ENCODE measurements around the gene EBF4.

The EBF4 gene

DNA sequence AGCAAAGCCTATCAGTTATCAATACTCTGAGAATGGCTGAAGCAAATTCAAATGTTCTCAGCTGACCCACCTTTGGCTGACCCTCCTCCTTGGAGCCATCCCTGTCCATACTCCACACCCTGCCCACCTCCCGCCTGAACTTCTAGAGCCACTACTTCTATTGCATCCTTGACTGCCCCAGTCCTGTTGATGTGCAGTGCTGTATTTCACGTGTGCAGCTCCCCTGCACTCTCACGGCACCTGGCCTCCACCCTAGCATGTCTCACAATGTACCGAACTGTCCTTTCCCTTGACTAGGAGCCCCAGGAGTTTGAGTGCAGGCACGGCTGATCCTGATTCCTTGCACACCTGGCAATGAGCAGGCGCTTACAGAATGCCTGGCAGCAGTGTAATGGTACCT lies 100.9 kb downstream of the EBF4 start:
- Histone ChIP-seq H3K27me3 (ENCODE audit: insufficient read depth, low read length) (no peaks in the 10 kb centered on the region), H3K36me3 (ENCODE audit: insufficient read depth, low read length) (peaks cover 49% of the 10 kb centered on the region), H3K27ac (ENCODE audit: low read depth, low read length) (no peak overlapping the region), H3K9me3 (ENCODE audit: insufficient read depth, low read depth, low read length) (no peaks in the 10 kb centered on the region), H3K4me1 (ENCODE audit: insufficient read depth, low read length) (no peaks in the 10 kb centered on the region), H3K4me3 (ENCODE audit: low read length) (no peak overlapping the region), H3K9ac (ENCODE audit: low read depth, low read length) (no peak overlapping the region)
- 92% methylated on average over 6 of the region's 6 CpGs for WGBS

DNA sequence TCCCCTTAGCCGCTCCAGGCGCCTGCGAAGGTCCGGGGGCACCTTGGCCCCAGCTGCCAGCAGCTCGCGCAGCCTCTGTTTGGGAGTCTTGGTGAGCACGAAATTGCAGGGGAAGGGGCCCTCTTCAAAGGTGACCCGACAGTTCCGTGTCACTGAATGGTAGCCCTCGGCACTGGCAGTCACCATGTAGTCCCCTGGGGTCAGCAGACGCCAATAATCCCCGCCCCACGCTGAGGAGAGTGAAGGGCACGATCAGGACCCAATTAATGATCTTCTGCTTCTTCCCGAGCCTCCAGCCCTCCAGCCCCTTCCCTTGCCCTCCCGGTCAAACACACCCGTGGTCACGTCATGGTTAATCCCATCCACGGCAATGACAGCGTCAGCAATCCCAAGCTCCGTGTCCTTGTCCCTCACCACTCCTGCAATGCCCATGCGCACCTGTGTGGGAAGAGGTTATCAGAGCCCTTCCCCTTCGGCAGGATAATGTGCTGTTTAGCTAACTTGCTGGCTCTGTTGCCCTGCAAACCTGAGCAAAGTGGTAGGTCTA lies 101.7 kb downstream of the EBF4 start:
- no peaks in the 10 kb centered on the region; the same call in 1 of the 2 replicates for H3K27me3 ChIP-seq (ENCODE audit: insufficient read depth, low read length)
- 95% methylated on average over 23 of the region's 23 CpGs for WGBS
- H3K9me3 ChIP-seq (ENCODE audit: insufficient read depth, low read depth, low read length), result no peaks in the 10 kb centered on the region
- peaks cover 51% of the 10 kb centered on the region for H3K36me3 ChIP-seq (ENCODE audit: insufficient read depth, low read length)
- peaks cover 3% of the 10 kb centered on the region; the same call in 1 of the 2 replicates for H3K4me1 ChIP-seq (ENCODE audit: insufficient read depth, low read length)
- no peak overlapping the region for H3K27ac ChIP-seq (ENCODE audit: low read depth, low read length)
- H3K4me3 ChIP-seq (ENCODE audit: low read length), result no peak overlapping the region
- H3K9ac ChIP-seq (ENCODE audit: low read depth, low read length), result no peak overlapping the region

DNA sequence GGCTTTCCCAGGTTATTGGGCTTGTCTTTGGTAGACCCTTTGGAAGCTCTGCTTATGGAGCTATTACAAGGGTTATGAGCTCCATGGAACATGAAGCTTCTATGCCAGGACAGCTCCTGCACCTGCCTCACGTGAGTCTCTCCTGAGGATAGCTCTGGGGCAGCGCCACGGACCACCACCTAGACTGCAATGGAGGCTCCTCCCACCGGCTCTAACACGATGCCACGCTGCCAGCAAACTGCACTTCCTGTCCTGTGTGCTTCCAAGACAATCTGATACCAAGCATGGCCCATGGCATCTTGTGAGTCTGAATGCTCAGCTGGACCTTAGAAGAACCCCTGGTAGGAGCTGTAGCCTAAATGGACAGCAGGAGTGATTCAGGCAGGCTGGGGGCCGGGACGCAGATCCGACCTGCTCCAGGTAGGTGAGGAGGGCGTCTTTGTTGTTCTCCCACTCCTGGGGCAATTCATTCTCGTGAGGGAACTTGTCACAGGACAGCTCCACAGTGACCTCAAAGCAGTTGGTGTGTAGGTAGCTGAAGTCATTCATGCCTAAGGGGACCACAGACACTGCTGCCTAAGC lies 102.4 kb downstream of the EBF4 start:
- Histone ChIP-seq H3K4me1 (ENCODE audit: insufficient read depth, low read length) (peaks cover 8% of the 10 kb centered on the region; the same call in 1 of the 2 replicates), H3K9ac (ENCODE audit: low read depth, low read length) (no peak overlapping the region), H3K27ac (ENCODE audit: low read depth, low read length) (no peak overlapping the region), H3K27me3 (ENCODE audit: insufficient read depth, low read length) (peaks cover under 1% of the 10 kb centered on the region; the same call in 1 of the 2 replicates), H3K36me3 (ENCODE audit: insufficient read depth, low read length) (peaks cover 51% of the 10 kb centered on the region), H3K9me3 (ENCODE audit: insufficient read depth, low read depth, low read length) (no peaks in the 10 kb centered on the region), H3K4me3 (ENCODE audit: low read length) (no peak overlapping the region)
- 95% methylated on average over 11 of the region's 11 CpGs for WGBS

DNA sequence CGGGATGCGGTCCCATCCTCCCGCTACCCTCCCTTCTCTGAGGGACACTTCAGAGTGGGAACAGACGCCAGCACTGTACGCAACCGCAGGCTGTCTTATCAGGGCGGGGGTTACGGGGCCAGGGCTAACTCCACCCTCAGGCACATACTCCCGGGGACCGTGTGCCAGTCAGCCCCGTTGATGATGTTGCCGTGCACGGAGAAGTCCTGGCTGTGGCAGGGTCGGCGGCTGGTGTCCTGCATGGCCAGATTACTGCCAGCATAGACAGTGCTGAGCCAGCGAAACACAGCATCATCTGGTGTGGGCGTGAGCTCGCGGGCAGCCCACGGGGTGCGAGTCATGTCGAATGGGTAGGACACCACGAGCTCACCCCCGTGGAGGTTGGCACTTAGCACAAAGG lies 102.9 kb downstream of the EBF4 start:
- Histone ChIP-seq H3K27me3 (ENCODE audit: insufficient read depth, low read length) (peaks cover 4% of the 10 kb centered on the region; the same call in 1 of the 2 replicates), H3K9me3 (ENCODE audit: insufficient read depth, low read depth, low read length) (no peaks in the 10 kb centered on the region), H3K36me3 (ENCODE audit: insufficient read depth, low read length) (peaks cover 51% of the 10 kb centered on the region), H3K9ac (ENCODE audit: low read depth, low read length) (no peak overlapping the region), H3K4me3 (ENCODE audit: low read length) (no peak overlapping the region), H3K27ac (ENCODE audit: low read depth, low read length) (no peak overlapping the region), H3K4me1 (ENCODE audit: insufficient read depth, low read length) (peaks cover 8% of the 10 kb centered on the region; the same call in 1 of the 2 replicates)
- WGBS, result 95% methylated on average over 24 of the region's 24 CpGs

DNA sequence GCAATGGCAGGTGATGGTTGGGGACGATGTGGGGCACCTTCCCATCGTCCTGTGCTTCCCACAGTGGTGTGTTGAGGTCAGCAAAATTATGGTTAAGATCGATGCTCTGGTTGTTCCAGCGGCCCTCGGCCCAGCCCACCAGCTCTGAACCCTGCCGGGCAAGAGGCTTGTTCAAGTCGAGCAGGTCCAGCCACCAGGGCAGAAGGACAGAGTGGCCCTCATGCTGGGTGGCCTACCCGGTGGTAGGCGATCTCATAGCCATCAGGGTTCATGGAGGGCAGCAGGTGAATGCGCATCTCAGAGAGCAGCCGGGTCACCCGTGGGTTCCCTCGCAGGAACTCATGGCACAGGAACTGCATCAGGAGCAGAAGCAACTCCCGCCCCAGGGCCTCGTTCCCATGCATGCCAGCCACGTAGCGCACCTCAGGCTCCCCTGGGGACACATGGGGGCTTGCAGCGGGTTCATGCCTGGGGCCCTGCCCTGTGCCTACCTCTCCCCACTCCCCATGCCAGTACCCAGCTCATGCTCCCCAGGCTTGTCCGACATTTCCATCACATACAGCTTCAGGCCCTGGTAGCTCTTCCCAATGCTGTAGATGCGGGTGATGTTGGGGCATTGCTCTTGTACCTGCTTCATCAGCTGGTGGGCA lies 103.6 kb downstream of the EBF4 start:
- Histone ChIP-seq H3K4me1 (ENCODE audit: insufficient read depth, low read length) (peaks cover 9% of the 10 kb centered on the region; the same call in 1 of the 2 replicates), H3K27ac (ENCODE audit: low read depth, low read length) (no peak overlapping the region), H3K9me3 (ENCODE audit: insufficient read depth, low read depth, low read length) (no peaks in the 10 kb centered on the region), H3K9ac (ENCODE audit: low read depth, low read length) (no peak overlapping the region), H3K27me3 (ENCODE audit: insufficient read depth, low read length) (peaks cover 8% of the 10 kb centered on the region), H3K36me3 (ENCODE audit: insufficient read depth, low read length) (peaks cover 51% of the 10 kb centered on the region), H3K4me3 (ENCODE audit: low read length) (no peak overlapping the region)
- 95% methylated on average over 20 of the region's 20 CpGs for WGBS

DNA sequence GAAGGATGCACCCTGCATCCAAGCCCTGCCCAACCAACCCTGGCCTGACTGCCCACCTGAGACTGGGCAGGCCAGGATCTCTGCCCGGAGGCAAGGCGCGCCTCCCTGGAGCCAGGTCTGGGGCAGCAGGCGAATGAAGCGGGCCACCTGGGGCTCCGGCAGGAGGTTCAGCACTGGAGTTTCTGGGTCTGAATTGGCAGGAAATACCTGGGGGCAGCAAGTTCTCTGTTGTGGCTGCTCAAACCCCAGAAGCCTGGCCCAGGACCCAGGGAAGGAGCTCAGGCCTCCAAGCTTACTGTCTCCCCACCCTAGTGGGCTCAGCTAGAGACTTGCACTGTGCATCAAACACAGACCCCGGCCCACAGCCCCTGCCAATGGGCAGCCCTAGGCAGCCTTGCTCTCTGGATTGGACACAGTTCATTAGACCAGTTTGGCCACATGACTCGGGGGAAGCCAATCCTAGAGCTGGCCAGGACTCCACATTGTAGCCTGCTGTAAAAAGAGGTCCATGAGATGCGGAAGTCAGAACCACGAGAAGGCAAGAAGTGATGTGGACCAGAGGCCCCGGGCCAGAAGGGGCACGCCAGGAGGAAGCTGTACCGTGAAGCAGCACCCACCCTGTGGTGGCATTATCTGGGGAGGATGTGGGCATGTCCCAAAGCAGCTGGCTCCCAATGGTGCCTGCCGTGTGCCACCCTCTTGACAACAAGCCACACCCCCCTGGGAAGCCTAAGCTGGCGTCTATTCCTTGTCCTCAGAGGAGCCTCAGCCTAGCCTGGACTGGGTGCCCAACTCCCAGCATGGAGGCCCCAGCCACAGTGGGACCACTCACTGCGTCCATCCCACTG lies 104.8 kb downstream of the EBF4 start:
- Histone ChIP-seq H3K36me3 (ENCODE audit: insufficient read depth, low read length) (peaks cover 51% of the 10 kb centered on the region), H3K27me3 (ENCODE audit: insufficient read depth, low read length) (peaks cover 21% of the 10 kb centered on the region), H3K4me3 (ENCODE audit: low read length) (no peak overlapping the region), H3K9me3 (ENCODE audit: insufficient read depth, low read depth, low read length) (no peaks in the 10 kb centered on the region), H3K27ac (ENCODE audit: low read depth, low read length) (no peak overlapping the region), H3K9ac (ENCODE audit: low read depth, low read length) (no peak overlapping the region), H3K4me1 (ENCODE audit: insufficient read depth, low read length) (peaks cover 13% of the 10 kb centered on the region; the same call in 1 of the 2 replicates)
- WGBS, result 87% methylated on average over 16 of the region's 16 CpGs

DNA sequence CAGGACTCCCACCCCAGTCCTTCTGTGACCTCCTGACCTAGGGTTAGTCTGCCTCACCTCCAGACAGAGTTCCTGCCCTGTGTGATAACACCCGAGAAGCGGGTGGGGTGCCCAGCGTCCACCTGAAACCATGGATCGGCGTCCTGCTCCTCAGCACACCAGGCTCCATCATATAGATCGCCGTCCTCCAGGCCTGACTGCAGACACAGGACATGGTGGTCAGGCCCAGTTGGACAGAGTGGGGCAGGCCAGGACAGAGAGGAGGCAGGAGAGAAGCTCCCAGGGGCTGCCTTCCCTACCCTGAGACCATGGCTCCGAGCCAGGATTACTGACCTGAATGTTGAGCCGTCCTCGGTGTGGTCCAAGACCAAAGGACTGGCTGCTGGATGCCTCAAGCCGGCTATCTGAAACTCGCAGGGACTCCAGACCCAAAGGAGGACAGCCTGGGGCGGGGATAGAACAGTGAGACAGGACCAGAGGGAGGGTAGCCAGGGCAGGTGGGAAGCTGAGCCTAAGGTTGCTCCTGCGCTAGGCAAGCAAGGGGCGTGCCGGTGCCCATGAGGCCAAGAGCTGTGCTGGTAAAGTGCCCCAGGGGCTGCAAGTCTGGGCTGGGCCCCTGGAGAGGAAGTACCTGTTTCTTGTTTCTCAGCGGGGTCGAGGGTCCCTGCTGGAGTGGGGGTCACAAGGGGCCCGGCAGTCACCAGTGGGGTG lies 105.7 kb downstream of the EBF4 start:
- no peak overlapping the region for H3K27ac ChIP-seq (ENCODE audit: low read depth, low read length)
- no peak overlapping the region for H3K4me3 ChIP-seq (ENCODE audit: low read length)
- 90% methylated on average over 19 of the region's 19 CpGs for WGBS
- peaks cover 13% of the 10 kb centered on the region; the same call in 1 of the 2 replicates for H3K4me1 ChIP-seq (ENCODE audit: insufficient read depth, low read length)
- peaks cover 51% of the 10 kb centered on the region for H3K36me3 ChIP-seq (ENCODE audit: insufficient read depth, low read length)
- no peak overlapping the region for H3K9ac ChIP-seq (ENCODE audit: low read depth, low read length)
- no peaks in the 10 kb centered on the region for H3K9me3 ChIP-seq (ENCODE audit: insufficient read depth, low read depth, low read length)
- peaks cover 30% of the 10 kb centered on the region for H3K27me3 ChIP-seq (ENCODE audit: insufficient read depth, low read length)

DNA sequence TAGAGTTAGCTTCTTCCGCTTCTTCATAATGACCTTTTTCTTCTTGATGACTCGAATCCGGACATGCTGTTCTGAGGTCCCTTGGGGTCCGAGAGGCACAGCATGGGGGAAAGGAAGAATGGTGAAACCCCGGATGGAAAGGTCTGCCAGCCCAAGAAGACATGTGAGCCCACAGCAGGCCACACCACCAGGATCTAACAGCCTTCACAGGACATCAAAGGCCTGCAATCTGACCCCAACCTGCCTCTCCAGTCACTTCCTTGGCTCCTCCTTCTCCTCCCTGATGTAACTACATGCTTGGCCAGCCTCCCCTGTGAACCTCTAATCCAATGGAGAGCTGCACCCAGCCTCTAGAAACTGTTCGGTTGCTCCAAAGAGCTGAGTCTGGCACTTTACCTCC lies 106.2 kb downstream of the EBF4 start:
- Histone ChIP-seq H3K4me3 (ENCODE audit: low read length) (peak overlapping the region; percentile 88), H3K27ac (ENCODE audit: low read depth, low read length) (no peak overlapping the region), H3K4me1 (ENCODE audit: insufficient read depth, low read length) (peaks cover 13% of the 10 kb centered on the region; the same call in 1 of the 2 replicates), H3K36me3 (ENCODE audit: insufficient read depth, low read length) (peaks cover 48% of the 10 kb centered on the region), H3K9ac (ENCODE audit: low read depth, low read length) (peak overlapping the region; percentile 82; the same call in 1 of the 2 replicates), H3K9me3 (ENCODE audit: insufficient read depth, low read depth, low read length) (no peaks in the 10 kb centered on the region), H3K27me3 (ENCODE audit: insufficient read depth, low read length) (peaks cover 35% of the 10 kb centered on the region)
- WGBS, result 58% methylated on average over 6 of the region's 6 CpGs

DNA sequence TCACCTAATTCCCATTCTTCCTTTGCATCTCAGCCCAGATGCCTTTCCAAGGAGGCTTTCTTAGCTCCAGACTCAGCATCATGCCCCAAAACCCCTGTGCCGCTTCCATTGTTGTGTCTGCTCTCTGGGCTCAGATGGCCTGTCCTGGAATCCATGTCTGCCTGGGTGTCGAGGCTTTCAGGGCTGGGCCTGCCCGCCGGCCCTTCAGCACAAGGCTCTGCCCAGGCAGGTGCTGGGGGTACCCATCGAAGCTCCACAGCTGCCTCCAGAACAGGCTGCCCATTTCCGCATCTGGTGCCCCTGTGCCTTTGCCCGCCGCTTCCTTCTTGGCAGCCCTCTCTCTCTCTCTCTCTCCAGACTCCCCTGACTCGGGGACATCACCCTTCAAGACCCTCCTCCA lies 106.7 kb downstream of the EBF4 start:
- H3K27ac ChIP-seq (ENCODE audit: low read depth, low read length), result 0 out of 2 replicates have a peak overlapping the region, but pooled peaks have one; percentile 2
- H3K9ac ChIP-seq (ENCODE audit: low read depth, low read length), result peak overlapping the region; percentile 82
- peak overlapping the region; percentile 88 for H3K4me3 ChIP-seq (ENCODE audit: low read length)
- 40% methylated on average over 9 of the region's 9 CpGs for WGBS
- H3K4me1 ChIP-seq (ENCODE audit: insufficient read depth, low read length), result peaks cover 13% of the 10 kb centered on the region; the same call in 1 of the 2 replicates
- peaks cover 40% of the 10 kb centered on the region for H3K27me3 ChIP-seq (ENCODE audit: insufficient read depth, low read length)
- no peaks in the 10 kb centered on the region for H3K9me3 ChIP-seq (ENCODE audit: insufficient read depth, low read depth, low read length)
- peaks cover 43% of the 10 kb centered on the region for H3K36me3 ChIP-seq (ENCODE audit: insufficient read depth, low read length)

DNA sequence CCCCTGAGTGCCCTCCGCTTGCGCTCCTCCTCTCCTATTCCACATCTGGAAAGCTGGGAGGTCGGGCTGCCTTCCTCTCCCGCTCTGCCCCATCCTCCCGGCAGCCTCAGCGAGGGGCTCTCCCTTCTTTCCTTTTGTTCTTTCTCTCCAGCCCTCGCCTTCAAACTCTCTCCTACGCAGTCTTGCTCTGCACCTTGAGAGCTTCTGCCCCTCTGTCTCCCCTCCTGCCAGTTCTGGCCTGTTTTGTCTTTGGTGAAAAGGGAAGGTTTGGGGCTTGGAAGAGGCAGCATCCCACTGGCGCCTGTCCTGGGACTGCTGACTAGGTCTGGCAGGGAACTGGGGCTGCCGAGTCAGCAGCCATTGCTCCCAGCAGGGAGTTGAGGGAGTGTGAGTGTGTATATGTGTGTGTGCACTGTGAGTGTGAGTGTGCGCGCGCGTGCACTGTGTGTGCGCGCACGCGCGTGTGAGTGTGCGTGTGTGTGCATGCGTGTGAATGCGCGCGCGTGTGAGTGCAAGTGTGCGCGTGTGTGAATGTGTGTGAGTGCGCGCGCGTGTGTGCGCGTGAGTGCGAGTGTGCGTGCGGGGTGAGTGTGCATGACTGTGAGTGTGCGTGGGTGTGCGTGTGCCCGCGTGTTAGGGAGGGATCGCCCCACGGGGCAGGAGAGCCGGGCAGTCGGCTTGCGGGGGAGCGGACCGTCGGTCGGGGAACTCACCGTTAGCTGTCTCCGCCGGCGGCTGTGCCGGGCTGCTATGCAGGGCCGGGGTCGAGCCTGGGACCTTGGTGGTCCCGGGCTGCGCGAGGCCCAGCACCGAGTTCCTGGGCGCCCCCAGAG lies 107.3 kb downstream of the EBF4 start:
- no peaks in the 10 kb centered on the region for H3K9me3 ChIP-seq (ENCODE audit: insufficient read depth, low read depth, low read length)
- peaks cover 37% of the 10 kb centered on the region for H3K36me3 ChIP-seq (ENCODE audit: insufficient read depth, low read length)
- H3K4me3 ChIP-seq (ENCODE audit: low read length), result peak overlapping the region; percentile 88
- WGBS, result 1% methylated on average over 61 of the region's 61 CpGs
- H3K9ac ChIP-seq (ENCODE audit: low read depth, low read length), result peak overlapping the region; percentile 82
- H3K27ac ChIP-seq (ENCODE audit: low read depth, low read length), result peak overlapping the region; percentile 2; the same call in 1 of the 2 replicates
- peaks cover 13% of the 10 kb centered on the region; the same call in 1 of the 2 replicates for H3K4me1 ChIP-seq (ENCODE audit: insufficient read depth, low read length)
- H3K27me3 ChIP-seq (ENCODE audit: insufficient read depth, low read length), result peaks cover 46% of the 10 kb centered on the region

Measured in HUES64 (cell line).